Glomerular visceral epithelial cell (primary cell): ENCODE measurements around the gene XRCC4.
A peak's percentile ranks its signal among the peaks of the same experiment; 100 is the strongest.
"Not testable (repeated sequence)": the region's sequence is repeated elsewhere in the genome, so short reads cannot be mapped to it uniquely, and the experiment has no call there.

Source experiments
- DNase-seq: peaks from one replicate; pipeline ENCODE4 v3.0.0-alpha.2; 2016; ENCODE audit errors: extremely low spot score

Gene XRCC4

DNA sequence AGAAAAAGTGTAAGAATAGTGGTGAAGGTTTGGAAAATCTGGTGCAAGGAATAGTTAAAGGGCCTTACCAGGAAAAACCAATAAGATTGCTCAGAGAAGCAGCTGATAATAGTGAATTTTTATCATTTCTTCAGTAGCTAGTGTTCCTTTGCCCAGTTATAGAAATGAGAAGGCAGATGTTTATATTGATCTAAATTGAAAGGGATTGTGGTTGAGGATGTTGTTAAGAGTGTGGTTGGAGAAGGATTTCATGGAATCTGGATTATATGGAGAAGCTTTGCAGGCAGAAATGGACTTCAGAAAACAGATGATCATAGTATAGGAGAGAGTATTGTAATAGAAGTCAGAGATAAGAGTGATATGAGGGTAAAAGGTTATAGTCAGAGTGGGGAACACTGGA lies 102.6 kb downstream of the XRCC4 start:
- no peak for DNase-seq

GRCh38 chr5:83184534-83184933 lies 107.2 kb downstream of the XRCC4 start:
- no peak for DNase-seq

GRCh38 chr5:83192947-83193346 lies 115.6 kb downstream of the XRCC4 start:
- DNase-seq, result no peak

- no peak for DNase-seq
Observed at GRCh38 chr5:83197326-83197967, 120.1 kb downstream of the XRCC4 start.

DNA sequence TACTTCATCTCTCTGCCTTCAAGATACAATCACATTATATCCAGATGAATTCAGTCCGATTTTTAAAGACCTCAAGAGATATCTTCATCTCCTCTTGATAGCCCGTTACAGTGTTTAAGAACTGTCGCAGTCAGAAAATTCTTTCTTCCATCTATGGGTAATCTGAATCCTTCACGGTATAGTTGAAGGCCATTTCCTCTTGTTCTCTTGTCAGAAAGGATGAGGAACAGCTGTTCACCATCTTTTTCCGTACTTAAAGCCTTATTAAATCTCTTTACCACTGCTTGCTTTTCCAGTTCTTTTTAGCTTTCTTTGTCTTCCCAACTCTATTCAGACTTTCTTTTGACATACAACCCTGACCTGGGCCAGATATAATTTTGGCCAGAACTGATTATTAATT lies 121.8 kb downstream of the XRCC4 start:
- no peak for DNase-seq

GRCh38 chr5:83204651-83205050 lies 127.3 kb downstream of the XRCC4 start:
- DNase-seq, result no peak

DNA sequence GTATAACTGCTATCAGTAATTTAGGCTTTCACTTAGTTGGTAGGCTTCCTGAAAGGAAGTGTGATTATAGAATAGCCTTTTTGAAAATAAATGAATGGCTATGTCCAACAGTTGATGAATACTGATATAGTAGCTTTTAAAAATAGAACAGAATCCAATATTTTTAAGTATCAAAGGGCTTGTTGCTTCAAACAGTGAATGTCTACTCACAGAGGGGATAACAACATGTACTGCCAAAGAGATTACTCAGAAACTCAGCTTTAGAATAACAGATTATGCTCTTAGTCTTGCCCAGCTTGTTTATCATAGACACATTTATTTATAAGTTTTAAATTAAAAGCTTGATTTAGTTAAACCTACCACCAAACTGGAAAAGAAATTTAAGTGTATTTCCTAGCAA lies 132.6 kb downstream of the XRCC4 start:
- no peak for DNase-seq

DNA sequence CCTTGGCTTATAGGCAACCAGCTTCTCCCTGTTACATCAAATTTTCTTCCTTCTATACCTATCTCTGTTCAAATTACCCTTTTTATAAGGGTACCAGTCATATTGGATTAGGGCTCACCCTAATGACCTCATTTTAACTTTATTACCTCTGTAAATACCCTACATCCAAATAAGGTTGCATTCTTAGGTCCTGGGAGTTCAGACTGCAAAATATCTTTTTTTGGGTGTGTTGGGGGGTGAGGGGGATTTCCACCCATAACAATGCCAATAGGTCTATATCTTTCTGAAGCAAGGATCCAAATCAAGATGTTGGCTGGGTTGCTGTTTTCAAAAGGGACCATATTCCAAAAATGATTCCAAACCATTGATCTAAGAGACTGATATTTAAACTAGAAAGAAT lies 141.7 kb downstream of the XRCC4 start:
- no peak for DNase-seq

- no peak for DNase-seq
Observed at GRCh38 chr5:83219495-83219894, 142.1 kb downstream of the XRCC4 start.

GRCh38 chr5:83220331-83220730 lies 143.0 kb downstream of the XRCC4 start:
- DNase-seq, result no peak

DNA sequence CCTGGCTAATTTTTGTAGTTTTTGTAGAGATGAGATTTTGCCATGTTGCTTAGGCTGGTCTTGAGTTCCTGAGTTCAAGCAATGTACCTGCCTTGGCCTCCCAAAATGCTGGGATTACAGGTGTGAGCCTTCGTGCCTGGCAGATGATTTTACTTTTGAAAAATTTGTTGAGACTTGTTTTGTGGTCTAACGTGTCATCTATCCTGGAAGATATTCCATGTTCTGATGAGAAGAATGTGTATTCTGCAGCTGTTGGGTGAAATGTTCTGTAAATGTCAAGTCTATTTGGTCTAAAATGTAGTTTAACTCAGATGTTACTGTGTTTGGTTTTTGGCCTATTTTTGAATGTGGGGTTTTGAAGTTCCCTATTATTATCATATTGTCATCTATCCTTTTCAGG lies 145.6 kb downstream of the XRCC4 start:
- DNase-seq, result no peak

DNA sequence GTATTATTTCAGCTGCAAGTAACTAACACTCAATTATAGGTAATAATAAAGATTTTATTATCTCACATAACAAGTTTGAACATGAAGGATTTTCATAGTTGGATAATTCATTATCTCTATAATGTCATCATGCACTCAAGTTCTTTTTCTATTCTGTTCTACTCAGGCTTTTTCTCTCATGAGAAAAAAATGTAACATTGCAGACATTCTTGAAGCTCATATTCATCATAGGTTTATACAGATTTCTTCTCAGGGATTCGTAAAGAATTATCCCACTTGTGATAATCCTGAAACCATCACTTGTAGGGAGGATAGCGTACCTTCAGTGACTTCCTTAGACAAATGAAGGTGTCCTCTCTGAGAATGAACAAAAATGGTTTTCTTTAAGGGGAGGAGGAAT lies 150.3 kb downstream of the XRCC4 start:
- no peak for DNase-seq

DNA sequence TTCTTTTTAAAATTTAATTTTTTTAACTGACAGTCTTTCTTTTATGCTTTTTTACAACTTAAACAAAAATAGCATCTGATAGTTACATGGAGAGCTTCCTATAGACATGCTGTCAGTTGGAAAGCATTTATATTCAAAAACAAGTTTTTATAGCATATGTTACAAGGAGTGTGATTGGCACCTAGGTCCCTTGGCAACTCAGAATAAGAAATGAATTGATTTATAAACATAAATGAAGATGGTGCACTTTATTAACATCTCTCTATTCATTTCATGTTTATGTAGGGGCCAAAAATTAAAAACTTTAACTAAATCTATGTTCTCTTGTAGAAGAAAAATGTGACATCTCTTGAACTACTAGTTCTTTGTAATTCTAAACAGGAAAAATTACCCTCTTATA lies 153.2 kb downstream of the XRCC4 start:
- no peak for DNase-seq

- peak; percentile 31 for DNase-seq
Observed at GRCh38 chr5:83244516-83244915, 167.2 kb downstream of the XRCC4 start.

GRCh38 chr5:83245037-83245436 lies 167.7 kb downstream of the XRCC4 start:
- no peak for DNase-seq

- no peak for DNase-seq
Observed at GRCh38 chr5:83246071-83246470, 168.7 kb downstream of the XRCC4 start.

DNA sequence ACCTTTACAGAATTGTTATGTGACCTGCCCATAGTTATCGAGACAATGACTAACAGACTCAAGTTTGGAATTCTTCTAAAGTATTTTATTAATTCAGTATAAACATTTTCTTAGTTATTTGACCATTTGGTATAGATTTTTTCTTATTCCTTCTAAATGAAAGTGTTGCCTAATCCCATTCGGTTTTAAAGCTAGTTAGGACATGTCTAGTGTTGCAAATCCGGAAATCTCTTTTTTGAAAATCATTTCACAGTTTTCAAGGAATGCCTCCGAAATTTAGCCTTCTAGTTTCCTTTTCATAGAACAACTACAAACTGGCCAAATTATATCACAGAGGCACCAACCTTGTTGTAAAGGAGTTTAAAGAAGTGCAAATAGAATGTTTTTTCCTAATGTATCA lies 171.8 kb downstream of the XRCC4 start:
- no peak for DNase-seq

- no peak for DNase-seq
Observed at GRCh38 chr5:83251849-83252248, 174.5 kb downstream of the XRCC4 start.

DNA sequence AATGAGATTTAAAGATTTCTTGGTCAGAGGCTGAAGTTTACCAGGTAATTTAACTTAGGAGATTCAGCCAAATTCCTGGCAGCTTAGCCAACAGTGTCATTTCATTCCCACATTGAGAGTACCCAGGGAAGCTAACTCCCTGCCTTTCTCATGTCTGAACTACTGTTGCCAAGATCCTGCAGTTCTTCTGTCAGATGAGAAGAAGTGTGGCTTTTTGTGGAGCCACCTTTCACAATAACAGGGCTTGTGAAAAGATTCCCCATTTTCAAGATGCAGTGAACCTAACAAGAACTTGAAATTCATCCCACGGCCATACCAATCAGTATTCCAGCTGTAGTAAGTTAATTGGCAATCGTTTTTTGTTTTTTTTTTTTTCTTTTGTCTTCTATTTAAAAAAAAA lies 176.4 kb downstream of the XRCC4 start:
- no peak for DNase-seq

DNA sequence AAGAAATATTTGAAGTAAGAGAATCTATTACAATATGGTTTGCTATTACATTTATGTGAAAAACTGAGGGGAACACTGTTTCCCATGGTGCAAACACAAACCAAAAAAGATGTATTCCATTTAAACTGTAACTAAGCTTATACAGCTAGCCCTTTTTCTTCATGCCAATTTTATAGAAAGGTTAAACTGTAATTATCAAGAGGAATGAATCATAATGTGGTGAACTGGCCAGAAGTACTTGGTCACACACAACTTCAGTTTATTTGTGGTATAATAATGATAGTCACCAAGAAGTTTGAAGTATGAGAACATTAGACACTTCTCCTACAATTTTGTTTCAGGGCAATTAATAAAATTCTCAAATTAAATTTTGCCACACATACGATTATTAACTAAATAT lies 177.9 kb downstream of the XRCC4 start:
- DNase-seq, result peak; percentile 51

- no peak for DNase-seq
Observed at GRCh38 chr5:83256091-83256780, 178.9 kb downstream of the XRCC4 start.

GRCh38 chr5:83257684-83258083 lies 180.3 kb downstream of the XRCC4 start:
- DNase-seq, result not testable (repeated sequence)

GRCh38 chr5:83265318-83265717 lies 188.0 kb downstream of the XRCC4 start:
- no peak for DNase-seq

DNA sequence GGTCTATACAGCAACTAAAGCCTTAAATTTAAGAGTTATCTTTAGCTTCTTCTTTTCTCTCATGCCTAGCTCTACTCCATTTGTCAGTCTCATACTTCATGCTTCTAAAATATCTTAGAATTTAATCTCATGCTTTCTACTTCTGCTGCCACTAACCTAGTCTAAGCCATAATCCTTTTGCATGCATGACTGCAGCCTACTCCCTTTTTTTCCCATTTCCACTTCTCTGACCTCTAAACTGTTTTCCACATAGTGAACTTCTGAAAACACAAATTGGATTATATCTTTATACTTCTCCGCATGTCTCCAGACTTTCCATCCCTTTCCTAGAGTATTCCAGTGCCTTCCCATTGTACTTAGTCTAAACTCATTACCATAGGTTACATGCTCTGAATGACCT lies 193.0 kb downstream of the XRCC4 start:
- no peak for DNase-seq
